Natural killer cell treated with Interleukin-12 subunit alpha and Interleukin-12 subunit beta and Interleukin-15 and Interleukin-18, amount 100 ng/mL, for 72 hours (primary cell): ENCODE results near the gene SIGLEC9. TPM values are rescaled to one million over a fixed set of nuclear protein-coding genes. Genes with fewer than 3 reads are reported as not detected.

ENCODE experiments used
- ATAC-seq, 2 donors: fragments of 150-1000 bp; cut with Tn5 transposase in 1 of 2; sonication (Bioruptor Pico), chemical (Tn5 transposase) in 1 of 2; 2 replicates each; pipeline ENCODE4 v1.10.0; 2021
- DNase-seq: peaks from one replicate; pipeline ENCODE4 v3.0.0; 2022; ENCODE audit warnings: low spot score
- H3K27ac Mint-ChIP-seq, 2 donors: 1 replicate in 1 of 2; 2 replicates in 1 of 2; pipeline ENCODE4 v1.8.0; 2022; ENCODE audit warnings: mixed read lengths in 2 of 2, mild to moderate bottlenecking in 1 of 2, moderate library complexity in 1 of 2
- H3K27me3 Mint-ChIP-seq, 2 donors: 1 replicate in 1 of 2; 2 replicates in 1 of 2; pipeline ENCODE4 v1.8.0; 2022; ENCODE audit warnings: mixed read lengths in 2 of 2
- H3K36me3 Mint-ChIP-seq: one replicate; pipeline ENCODE4 v1.8.0; 2022; ENCODE audit warnings: mixed read lengths
- H3K4me1 Mint-ChIP-seq, 2 donors: 1 replicate in 1 of 2; 2 replicates in 1 of 2; pipeline ENCODE4 v1.8.0; 2022; ENCODE audit warnings: low read depth in 2 of 2, mixed read lengths in 2 of 2, mild to moderate bottlenecking in 1 of 2
- H3K4me3 Mint-ChIP-seq: one replicate; pipeline ENCODE4 v1.8.0; 2022; ENCODE audit warnings: mixed read lengths
- H3K9me3 Mint-ChIP-seq: 2 replicates; pipeline ENCODE4 v1.8.0; 2022; ENCODE audit warnings: mixed read lengths
- total RNA-seq, 2 donors: library from RNA; stranded (reverse); gene quantifications; one replicate each; pipeline ENCODE4 v1.2.3, GENCODE V29; 2022

SIGLEC9 gene
- total RNA-seq, 2 donors from 2014 or later = 0.69 to 1.1 TPM

DNA sequence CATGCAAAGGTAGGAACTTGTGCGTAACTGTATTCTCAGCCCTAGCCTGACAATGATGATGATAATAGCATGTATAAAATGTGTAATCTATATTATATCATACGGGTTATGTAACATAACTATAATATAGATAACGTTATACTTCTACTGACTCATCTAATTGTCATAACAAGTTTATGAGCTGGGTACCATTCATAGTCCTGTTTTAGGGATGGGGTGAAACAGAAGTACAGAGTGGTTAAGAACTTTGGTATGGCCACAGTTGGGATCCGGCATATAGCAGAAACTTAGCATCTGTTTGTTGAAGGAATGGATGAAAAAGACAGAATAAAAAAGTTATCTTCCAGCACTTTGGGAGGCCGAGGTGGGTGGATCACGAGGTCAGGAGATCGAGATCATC lies 21.7 kb upstream of the SIGLEC9 start:
- no peak overlapping the region for H3K27ac Mint-ChIP-seq
- DNase-seq (no peak), ATAC-seq (no peak)
- H3K27me3 Mint-ChIP-seq = no peaks in the 10 kb centered on the region
- peaks cover 14% of the 10 kb centered on the region for H3K36me3 Mint-ChIP-seq
- no peaks in the 10 kb centered on the region for H3K9me3 Mint-ChIP-seq
- no peak overlapping the region for H3K4me3 Mint-ChIP-seq
- H3K4me1 Mint-ChIP-seq = peaks cover 40 to 45% of the 10 kb centered on the region in 2 donors

DNA sequence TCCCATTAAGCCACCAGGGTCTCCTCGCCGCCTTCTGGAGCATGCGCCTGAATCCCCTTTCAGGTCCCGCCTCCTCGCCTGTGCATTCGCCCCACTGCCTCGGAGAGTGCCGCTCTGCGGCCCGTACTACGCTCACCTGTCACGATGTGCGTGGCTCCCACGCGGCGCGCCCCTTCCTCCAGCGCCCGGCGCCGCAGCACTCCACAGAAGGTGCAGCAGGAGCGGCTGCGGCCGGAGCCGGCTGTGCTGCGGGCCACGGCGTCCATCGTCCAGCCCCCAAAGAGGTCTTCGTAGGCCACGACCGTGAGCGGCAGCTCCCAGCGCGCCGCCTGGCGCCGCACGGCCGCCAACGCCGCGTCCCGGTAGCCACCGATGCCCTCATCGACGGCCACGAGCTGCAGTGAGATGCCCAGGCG lies 20.8 kb upstream of the SIGLEC9 start:
- ATAC-seq (no peak), DNase-seq (no peak)
- Mint-ChIP-seq H3K27me3 (no peaks in the 10 kb centered on the region), H3K27ac (no peak overlapping the region), H3K4me1 (peaks cover 46 to 51% of the 10 kb centered on the region in 2 donors), H3K9me3 (no peaks in the 10 kb centered on the region), H3K4me3 (no peak overlapping the region), H3K36me3 (peaks cover 14% of the 10 kb centered on the region)

DNA sequence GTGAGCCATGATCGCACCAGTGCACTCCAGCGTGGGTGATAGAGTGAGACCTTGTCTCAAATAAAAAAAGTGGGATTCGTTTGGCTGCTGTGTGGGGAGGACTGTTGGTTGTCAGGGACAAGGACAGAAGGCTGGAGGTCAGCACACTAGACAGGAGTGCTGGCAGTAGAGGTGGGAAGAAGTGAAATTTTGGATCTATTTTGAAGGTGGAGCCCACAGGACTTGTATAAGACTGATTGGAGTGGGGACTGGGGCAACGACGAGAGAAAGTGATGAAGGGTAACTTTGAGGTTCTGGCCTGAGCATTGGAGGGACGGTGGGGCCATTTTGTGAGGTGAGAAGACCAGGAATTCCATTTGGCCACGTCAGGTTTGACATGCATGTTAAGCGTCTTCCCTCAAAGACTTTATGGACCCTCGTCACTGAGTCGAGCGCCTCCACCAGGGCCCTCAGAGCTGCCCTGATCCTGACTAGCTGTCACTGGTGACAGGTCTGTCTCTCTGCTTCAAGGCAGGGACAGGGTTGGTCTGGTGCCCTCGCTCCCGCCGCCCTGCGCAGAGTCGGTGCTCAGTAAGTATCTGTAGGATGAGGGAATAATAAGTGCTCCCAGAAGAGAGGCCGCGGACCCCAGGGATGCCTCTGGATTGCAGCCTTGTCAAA lies 17.2 kb upstream of the SIGLEC9 start:
- DNase-seq (no peak), ATAC-seq (no peak)
- Mint-ChIP-seq H3K9me3 (no peaks in the 10 kb centered on the region), H3K4me1 (peaks cover 40 to 42% of the 10 kb centered on the region in 2 donors), H3K27ac (peak overlapping the region; percentile 80 to 96), H3K4me3 (peak overlapping the region; percentile 91), H3K27me3 (no peaks in the 10 kb centered on the region), H3K36me3 (peaks cover 14% of the 10 kb centered on the region)

DNA sequence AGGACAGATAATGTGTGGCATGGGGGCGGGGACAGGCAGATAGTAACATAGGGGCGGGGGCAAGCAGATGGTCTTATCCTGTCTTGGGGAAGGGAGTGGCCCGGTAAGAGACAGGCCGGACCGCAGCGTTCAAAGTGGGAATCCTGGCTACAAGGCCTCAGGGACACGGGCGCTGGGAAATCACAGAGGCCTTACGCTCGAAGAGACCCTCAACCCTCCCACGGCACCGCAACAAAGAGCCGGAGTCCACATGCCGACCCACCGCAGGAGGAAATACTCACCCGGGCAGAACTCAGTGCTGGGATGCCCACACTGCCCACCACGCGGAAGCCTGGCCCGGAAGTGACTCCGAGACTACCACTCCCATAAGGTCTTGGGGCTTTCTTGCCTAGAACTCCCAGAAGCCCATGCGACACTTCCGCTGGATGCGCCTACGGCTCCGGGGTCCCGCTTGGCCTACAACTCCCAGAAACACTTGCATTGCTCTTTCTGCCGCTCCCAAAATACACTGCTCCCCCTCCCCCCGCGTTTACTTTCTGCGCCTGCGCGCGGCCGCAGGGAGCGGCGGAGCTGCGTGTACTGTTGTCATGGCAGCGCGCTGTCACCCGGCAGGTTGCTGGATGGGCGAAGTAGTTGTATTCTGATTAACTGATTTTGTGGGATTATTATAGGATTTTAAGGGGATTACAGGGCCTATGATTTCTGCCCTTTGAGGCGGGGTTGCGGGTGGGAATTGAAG lies 16.5 kb upstream of the SIGLEC9 start, which contains the start of gene CTU1:
CTU1 (minus strand) TSS at position 344 of the 739 bp plus-strand sequence. CDS start 3,840 bp downstream, outside the sequence.
- H3K4me1 Mint-ChIP-seq = peaks cover 36 to 39% of the 10 kb centered on the region in 2 donors
- peak; percentile 99 for DNase-seq
- H3K27me3 Mint-ChIP-seq = no peaks in the 10 kb centered on the region
- H3K27ac Mint-ChIP-seq = peak within 1 kb of the TSS; percentile 80 to 96
- peak; percentile 98 to 99 for ATAC-seq
- H3K9me3 Mint-ChIP-seq = no peaks in the 10 kb centered on the region
- peaks cover 10% of the 10 kb centered on the region for H3K36me3 Mint-ChIP-seq
- H3K4me3 Mint-ChIP-seq = peak within 1 kb of the TSS; percentile 91

DNA sequence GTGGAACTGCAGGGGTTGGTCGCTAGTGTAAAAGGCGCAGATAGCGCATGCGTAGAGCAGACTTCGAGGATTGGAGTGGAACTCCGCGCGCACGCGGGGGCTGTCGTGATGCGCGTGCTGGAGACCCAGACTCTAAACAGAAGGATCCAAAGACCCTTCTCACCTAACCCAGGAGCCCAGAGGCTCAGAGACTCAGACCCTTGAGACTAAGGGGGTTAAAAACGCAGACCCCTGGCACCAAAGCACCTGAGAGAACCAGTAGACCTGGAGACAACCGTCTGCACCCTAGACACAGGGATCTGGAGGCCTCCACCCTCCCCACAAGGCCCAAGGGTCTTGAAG lies 15.9 kb upstream of the SIGLEC9 start:
- Mint-ChIP-seq H3K4me1 (peaks cover 38 to 39% of the 10 kb centered on the region in 2 donors), H3K9me3 (no peaks in the 10 kb centered on the region), H3K27me3 (no peaks in the 10 kb centered on the region), H3K36me3 (peaks cover 10% of the 10 kb centered on the region), H3K4me3 (peak overlapping the region; percentile 91), H3K27ac (peak overlapping the region; percentile 80 to 96)
- ATAC-seq (peak; percentile 43 to 66), DNase-seq (no peak)

DNA sequence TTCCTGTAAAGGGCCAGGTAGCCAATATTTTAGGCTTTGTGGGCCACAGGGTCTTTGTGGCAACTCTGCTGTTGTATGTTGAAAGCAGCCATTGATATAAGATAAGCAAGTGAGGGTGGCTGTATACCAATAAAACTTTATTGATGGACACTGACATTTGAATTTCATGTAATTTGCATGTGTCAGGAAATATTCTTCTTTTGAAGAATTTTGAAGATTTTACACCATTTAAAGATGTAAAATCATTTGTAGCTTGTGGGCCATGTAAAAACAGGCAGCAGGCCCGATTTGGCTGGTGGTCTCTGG lies 14.1 kb upstream of the SIGLEC9 start:
- H3K4me3 Mint-ChIP-seq = no peak overlapping the region
- no peaks in the 10 kb centered on the region for H3K27me3 Mint-ChIP-seq
- no peaks in the 10 kb centered on the region for H3K9me3 Mint-ChIP-seq
- ATAC-seq (no peak), DNase-seq (no peak)
- H3K27ac Mint-ChIP-seq = no peak overlapping the region
- H3K36me3 Mint-ChIP-seq = peaks cover 5% of the 10 kb centered on the region
- H3K4me1 Mint-ChIP-seq = peaks cover 35 to 51% of the 10 kb centered on the region in 2 donors

DNA sequence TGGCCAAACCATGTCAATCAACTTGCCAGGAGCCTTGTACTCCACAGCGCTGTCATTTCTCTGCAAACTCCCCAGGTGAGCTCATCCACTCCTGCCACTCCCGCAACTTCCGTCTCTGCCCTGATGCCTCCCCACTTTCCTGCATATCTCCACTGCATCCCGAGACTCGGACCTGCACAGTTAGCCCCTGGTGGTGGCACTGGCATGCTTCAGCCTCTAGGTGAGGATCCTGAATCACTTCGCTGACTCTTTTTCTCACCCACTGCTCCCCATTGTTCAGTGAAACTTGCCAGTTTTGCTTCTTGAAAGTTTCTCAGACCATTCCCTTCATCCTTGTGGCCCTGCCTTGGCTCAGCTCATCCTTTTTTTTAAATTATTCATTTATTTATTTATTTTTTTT lies 13.1 kb upstream of the SIGLEC9 start:
- no peaks in the 10 kb centered on the region for H3K9me3 Mint-ChIP-seq
- H3K27me3 Mint-ChIP-seq = no peaks in the 10 kb centered on the region
- no peak for ATAC-seq
- H3K4me1 Mint-ChIP-seq = peaks cover 39 to 50% of the 10 kb centered on the region in 2 donors
- H3K4me3 Mint-ChIP-seq = no peak overlapping the region
- H3K36me3 Mint-ChIP-seq = peaks cover 5% of the 10 kb centered on the region
- H3K27ac Mint-ChIP-seq = no peak overlapping the region
- DNase-seq = peak; percentile 15

DNA sequence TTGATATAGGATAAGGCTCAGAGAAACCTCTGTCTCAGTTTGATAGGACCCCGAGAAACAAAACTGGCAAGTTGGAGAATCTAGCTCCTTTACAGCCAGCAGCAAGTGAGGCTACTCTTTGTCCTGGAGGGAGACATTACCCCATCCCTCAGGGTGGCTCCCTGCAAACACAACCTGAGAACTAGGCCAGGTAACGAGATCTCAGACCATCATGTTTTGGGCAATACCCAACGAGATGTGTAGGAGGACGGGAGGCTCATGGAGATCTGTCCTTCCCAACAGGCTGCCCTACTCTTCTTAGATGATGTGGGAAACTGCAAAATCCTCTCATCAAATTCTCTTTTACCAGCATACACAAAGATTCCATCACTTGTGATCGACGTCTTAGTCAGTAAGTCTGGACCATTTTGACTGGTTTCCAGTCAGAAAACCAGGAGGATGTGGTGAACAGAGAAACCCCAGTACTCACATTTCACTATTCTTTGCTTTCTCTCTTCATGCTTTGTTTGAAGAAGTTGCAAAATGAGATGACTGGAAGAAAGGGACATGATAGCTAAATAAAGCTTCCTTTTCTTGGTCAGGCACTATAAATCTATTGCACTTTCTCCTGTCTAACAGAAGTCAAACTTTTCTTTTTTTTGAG lies 10.5 kb upstream of the SIGLEC9 start:
- Mint-ChIP-seq H3K4me3 (peak overlapping the region; percentile 16), H3K9me3 (no peaks in the 10 kb centered on the region), H3K27ac (peak overlapping the region; percentile 27 to 48), H3K36me3 (no peaks in the 10 kb centered on the region), H3K27me3 (no peaks in the 10 kb centered on the region), H3K4me1 (peaks cover 35% of the 10 kb centered on the region in 2 donors)
- peak; percentile 87 to 90 for ATAC-seq
- DNase-seq = peak; percentile 41

DNA sequence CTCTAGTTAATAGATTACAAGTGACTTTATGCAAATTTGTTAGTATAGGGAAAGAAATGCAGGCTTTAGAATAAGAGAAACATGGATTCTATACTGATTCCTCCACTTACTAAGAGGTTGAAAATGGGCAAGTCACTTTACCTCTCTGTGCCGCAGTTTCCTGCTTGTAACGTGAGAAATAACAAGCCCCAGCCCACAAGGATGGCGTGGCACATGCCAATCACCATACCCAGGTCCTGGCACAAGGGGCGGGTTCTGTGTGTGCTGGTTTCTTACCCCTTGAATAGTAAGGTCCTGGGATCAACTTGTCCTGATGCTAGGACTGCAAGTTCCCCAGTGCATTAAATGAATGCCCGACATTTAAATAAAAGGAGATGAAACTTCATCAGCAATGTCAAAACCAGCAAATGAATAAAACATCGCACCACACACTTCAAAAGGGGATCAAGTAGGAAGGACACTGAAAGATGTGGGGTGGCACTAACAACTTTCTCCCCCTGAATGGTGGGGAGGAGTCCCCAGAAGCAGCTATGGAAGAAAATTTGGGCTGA lies 7.9 kb upstream of the SIGLEC9 start:
- no peaks in the 10 kb centered on the region for H3K36me3 Mint-ChIP-seq
- no peak overlapping the region for H3K27ac Mint-ChIP-seq
- H3K9me3 Mint-ChIP-seq = no peaks in the 10 kb centered on the region
- H3K4me3 Mint-ChIP-seq = no peak overlapping the region
- H3K4me1 Mint-ChIP-seq = peaks cover 40 to 41% of the 10 kb centered on the region in 2 donors
- ATAC-seq (peak in 1 of 2 donors; percentile 19), DNase-seq (peak; percentile 32)
- H3K27me3 Mint-ChIP-seq = no peaks in the 10 kb centered on the region

DNA sequence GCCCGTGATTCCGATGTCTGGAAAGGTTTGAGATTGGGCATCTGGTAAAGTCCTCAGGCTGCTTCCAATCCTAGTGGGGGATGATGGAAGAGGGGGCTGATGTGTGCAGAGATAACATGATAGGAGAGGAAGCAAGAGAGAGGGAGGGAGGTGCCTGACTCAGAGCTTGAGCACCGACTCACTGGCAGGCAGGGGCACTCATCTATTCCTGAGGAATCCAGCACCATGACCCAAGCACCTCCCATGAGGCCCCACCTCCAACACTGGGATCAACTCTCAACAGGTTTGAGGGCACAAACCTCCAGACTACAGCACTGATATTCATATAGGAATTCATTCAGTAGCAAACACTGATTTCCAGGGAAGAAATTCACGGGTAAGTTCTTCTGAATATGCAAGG lies 5.6 kb upstream of the SIGLEC9 start:
- H3K36me3 Mint-ChIP-seq = no peaks in the 10 kb centered on the region
- H3K9me3 Mint-ChIP-seq = no peaks in the 10 kb centered on the region
- DNase-seq (no peak), ATAC-seq (no peak)
- H3K4me1 Mint-ChIP-seq = peaks cover 57 to 60% of the 10 kb centered on the region in 2 donors
- no peaks in the 10 kb centered on the region for H3K27me3 Mint-ChIP-seq
- no peak overlapping the region for H3K27ac Mint-ChIP-seq
- no peak overlapping the region for H3K4me3 Mint-ChIP-seq

DNA sequence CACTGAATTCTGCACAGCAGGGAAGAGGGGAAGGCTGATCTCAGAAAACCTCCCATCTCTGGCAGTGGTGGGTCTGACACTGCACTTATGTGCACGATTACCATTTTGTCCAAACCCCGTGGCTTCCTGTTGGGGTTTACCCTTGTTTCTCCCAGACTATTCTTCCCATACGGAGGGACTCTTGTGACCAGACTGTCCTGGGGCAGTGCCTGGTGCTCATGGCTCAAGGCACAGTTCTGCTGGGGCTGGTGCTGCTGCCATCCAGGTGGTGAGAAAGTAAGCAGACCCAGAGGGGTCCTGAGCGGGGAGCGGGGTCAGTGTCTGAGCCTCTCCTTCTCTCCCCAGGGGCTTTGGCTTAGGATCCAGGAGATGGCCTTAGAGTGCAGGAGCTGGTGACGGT lies 5.1 kb upstream of the SIGLEC9 start:
- DNase-seq (no peak), ATAC-seq (no peak)
- H3K27me3 Mint-ChIP-seq = no peaks in the 10 kb centered on the region
- H3K27ac Mint-ChIP-seq = peak overlapping the region in 1 of 2 donors; percentile 31
- no peaks in the 10 kb centered on the region for H3K9me3 Mint-ChIP-seq
- no peaks in the 10 kb centered on the region for H3K36me3 Mint-ChIP-seq
- H3K4me1 Mint-ChIP-seq = peaks cover 56 to 64% of the 10 kb centered on the region in 2 donors
- no peak overlapping the region for H3K4me3 Mint-ChIP-seq

DNA sequence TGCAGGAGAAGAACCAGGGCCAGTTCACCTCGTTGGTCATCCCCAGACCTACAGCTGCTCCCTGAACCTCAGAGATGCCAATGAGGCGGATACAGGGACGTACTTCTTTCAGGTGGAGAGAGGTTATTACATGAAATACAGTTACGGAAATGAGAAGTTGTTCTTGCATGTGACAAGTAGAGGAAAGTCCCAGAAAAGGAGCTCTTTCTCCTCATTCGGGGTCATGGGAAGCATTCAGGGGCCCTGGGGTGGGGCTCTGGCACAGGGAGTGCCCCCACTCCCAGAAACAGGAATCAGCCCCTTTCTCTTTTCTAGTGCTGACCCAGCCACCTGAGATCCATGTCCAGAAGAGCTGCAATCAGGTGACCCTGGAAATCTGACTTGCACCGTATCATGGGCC lies 4.5 kb upstream of the SIGLEC9 start:
- ATAC-seq = no peak
- H3K36me3 Mint-ChIP-seq = no peaks in the 10 kb centered on the region
- no peak overlapping the region for H3K4me3 Mint-ChIP-seq
- DNase-seq = no peak
- H3K27me3 Mint-ChIP-seq = no peaks in the 10 kb centered on the region
- peak overlapping the region in 1 of 2 donors; percentile 31 for H3K27ac Mint-ChIP-seq
- H3K4me1 Mint-ChIP-seq = peaks cover 56 to 66% of the 10 kb centered on the region in 2 donors
- H3K9me3 Mint-ChIP-seq = no peaks in the 10 kb centered on the region

DNA sequence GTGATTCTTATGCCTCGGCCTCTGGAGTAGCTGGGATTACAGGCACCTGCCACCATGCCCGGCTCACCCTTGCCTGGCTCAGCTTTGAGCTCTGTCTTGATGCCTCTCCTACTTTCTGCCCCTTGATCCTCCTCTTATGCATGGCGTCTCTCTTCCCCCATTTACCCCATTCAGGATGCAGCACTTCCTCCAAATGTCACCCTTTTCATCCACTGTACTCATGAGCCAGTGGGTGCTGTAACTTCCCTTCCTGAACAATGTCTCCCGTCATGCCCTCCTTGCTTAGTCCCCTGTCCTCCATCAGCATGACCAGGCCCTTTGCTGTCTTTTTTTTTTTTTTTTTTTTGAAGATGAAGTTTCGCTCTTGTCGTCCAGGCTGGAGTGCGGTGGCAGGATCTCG lies 3.4 kb upstream of the SIGLEC9 start:
- no peak for ATAC-seq
- peak; percentile 28 for DNase-seq
- peak overlapping the region; percentile 35 for H3K4me3 Mint-ChIP-seq
- no peak overlapping the region for H3K27ac Mint-ChIP-seq
- H3K36me3 Mint-ChIP-seq = no peaks in the 10 kb centered on the region
- H3K9me3 Mint-ChIP-seq = no peaks in the 10 kb centered on the region
- H3K4me1 Mint-ChIP-seq = peaks cover 49 to 57% of the 10 kb centered on the region in 2 donors
- H3K27me3 Mint-ChIP-seq = no peaks in the 10 kb centered on the region
